Trophoblast cell (in vitro differentiated cells and primary cell): ENCODE data around the gene USH2A.

Experiments used
- DNase-seq, 2 donors: peaks; one replicate each; pipeline ENCODE4 v3.0.0-alpha.2; 2016
- H2AFZ ChIP-seq: 2 replicates; pipeline ENCODE4 v1.6.1; 2013; ENCODE audit warnings: low read length, moderate library complexity, mild to moderate bottlenecking; ENCODE audit not compliant: insufficient read depth, poor library complexity
- H2AK5ac ChIP-seq: 2 replicates; pipeline ENCODE4 v1.6.1; 2013; ENCODE audit warnings: mild to moderate bottlenecking, low read length
- H2BK120ac ChIP-seq: 2 replicates; pipeline ENCODE4 v1.6.1; 2013; ENCODE audit warnings: low read length, mild to moderate bottlenecking, moderate library complexity; ENCODE audit not compliant: insufficient read depth, poor library complexity
- H2BK12ac ChIP-seq: 2 replicates; pipeline ENCODE4 v1.6.1; 2013; ENCODE audit warnings: mild to moderate bottlenecking, low read length, moderate library complexity
- H2BK5ac ChIP-seq: 2 replicates; pipeline ENCODE4 v1.6.1; 2013; ENCODE audit warnings: low read length, low read depth, moderate library complexity, mild to moderate bottlenecking; ENCODE audit not compliant: poor library complexity
- H3K14ac ChIP-seq: 2 replicates; pipeline ENCODE4 v1.6.1; 2013; ENCODE audit warnings: mild to moderate bottlenecking, low read length
- H3K18ac ChIP-seq: 2 replicates; pipeline ENCODE4 v1.6.1; 2013; ENCODE audit warnings: mild to moderate bottlenecking, low read length
- H3K23ac ChIP-seq: 2 replicates; pipeline ENCODE4 v1.6.1; 2013; ENCODE audit warnings: low read length
- H3K27ac ChIP-seq: 2 replicates; pipeline ENCODE4 v1.5.1; 2013; ENCODE audit warnings: low read depth, mild to moderate bottlenecking, inconsistent platforms, low read length, moderate library complexity
- H3K27me3 ChIP-seq: 2 replicates; pipeline ENCODE4 v1.6.1; 2013; ENCODE audit warnings: inconsistent platforms, mild to moderate bottlenecking, low read length, moderate library complexity; ENCODE audit not compliant: insufficient read depth
- H3K36me3 ChIP-seq, 2 experiments: 1 replicate in 1 of 2; 2 replicates in 1 of 2; pipeline ENCODE4 v1.6.1; 2013; ENCODE audit warnings: low read length in 2 of 2, mild to moderate bottlenecking in 2 of 2, moderate library complexity in 1 of 2; ENCODE audit not compliant: insufficient read depth in 2 of 2, control insufficient read depth in 1 of 2
- H3K4ac ChIP-seq: 2 replicates; pipeline ENCODE4 v1.6.1; 2013; ENCODE audit warnings: low read depth, mild to moderate bottlenecking, low read length, moderate library complexity
- H3K4me1 ChIP-seq, 2 experiments: 1 replicate in 1 of 2; 2 replicates in 1 of 2; pipeline ENCODE4 v1.6.1; 2013; ENCODE audit warnings: low read length in 2 of 2, mild to moderate bottlenecking in 2 of 2, moderate library complexity in 1 of 2; ENCODE audit not compliant: insufficient read depth in 2 of 2, control insufficient read depth in 1 of 2
- H3K4me2 ChIP-seq: 2 replicates; pipeline ENCODE4 v1.6.1; 2013; ENCODE audit warnings: inconsistent platforms, mild to moderate bottlenecking, low read length, moderate library complexity
- H3K4me3 ChIP-seq: 2 replicates; pipeline ENCODE4 v1.5.1; 2013; ENCODE audit warnings: mild to moderate bottlenecking, low read depth, low read length, inconsistent platforms
- H3K79me1 ChIP-seq: one replicate; pipeline ENCODE4 v1.6.1; 2013; ENCODE audit warnings: low read length
- H3K79me2 ChIP-seq: 2 replicates; pipeline ENCODE4 v1.6.1; 2013; ENCODE audit warnings: low read length, mild to moderate bottlenecking; ENCODE audit not compliant: control insufficient read depth, insufficient read depth, poor library complexity
- H3K9ac ChIP-seq: 2 replicates; pipeline ENCODE4 v1.6.1; 2013; ENCODE audit warnings: mild to moderate bottlenecking, low read length
- H3K9me3 ChIP-seq: 2 replicates; pipeline ENCODE4 v1.6.1; 2013; ENCODE audit warnings: low read depth, mild to moderate bottlenecking, control low read depth, inconsistent platforms, low read length; ENCODE audit not compliant: insufficient read depth
- H4K12ac ChIP-seq: 2 replicates; pipeline ENCODE4 v1.6.1; 2013; ENCODE audit warnings: low read depth, mild to moderate bottlenecking, low read length, moderate library complexity
- H4K8ac ChIP-seq: 2 replicates; pipeline ENCODE4 v1.6.1; 2013; ENCODE audit warnings: low read depth, mild to moderate bottlenecking, low read length, moderate library complexity
- H4K91ac ChIP-seq: one replicate; pipeline ENCODE4 v1.6.1; 2013; ENCODE audit warnings: low read depth, mild to moderate bottlenecking, low read length, moderate library complexity
- WGBS: extraction: QIAGEN DNeasy Blood & Tissue Kit; methylation state at CpG from one replicate; pipeline ENCODE4 v1.1.7; 2013; ENCODE audit warnings: missing lambda C conversion rate; ENCODE audit not compliant: insufficient read length, insufficient coverage; ENCODE audit errors: extremely low coverage; 5-methylcytosine and 5-hydroxymethylcytosine counted together

Gene USH2A

DNA sequence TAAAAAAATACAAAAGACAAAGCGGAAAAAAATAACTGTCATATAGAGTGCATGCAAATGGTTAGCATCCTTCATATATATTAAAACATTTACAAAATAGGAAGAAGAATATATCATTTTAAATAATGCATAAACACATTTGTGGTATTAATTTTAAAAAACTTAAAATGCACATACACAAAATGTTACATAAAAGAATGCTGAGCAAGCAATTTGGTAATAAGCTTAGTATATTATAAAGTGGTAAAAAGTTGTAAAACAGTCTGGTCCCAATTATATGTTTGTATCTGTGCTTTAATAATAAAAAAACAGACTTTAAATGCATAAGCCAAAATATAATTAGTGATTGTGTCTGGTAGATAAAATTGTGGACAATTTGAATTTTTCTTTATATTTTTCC is 394.6 kb downstream of the USH2A start:
- no peak overlapping the region for H2AFZ ChIP-seq
- H3K79me2 ChIP-seq, result no peaks in the 10 kb centered on the region
- no peak overlapping the region for H3K4ac ChIP-seq
- no peak overlapping the region for H4K8ac ChIP-seq
- no peaks in the 10 kb centered on the region for H3K79me1 ChIP-seq
- WGBS, result no CpG with 5 or more reads among the region's 1 CpG
- no peaks in the 10 kb centered on the region for H3K27me3 ChIP-seq
- H2AK5ac ChIP-seq, result no peak overlapping the region
- no peak for DNase-seq
- no peak overlapping the region for H3K14ac ChIP-seq
- H4K91ac ChIP-seq, result no peak overlapping the region
- H4K12ac ChIP-seq, result no peak overlapping the region
- no peak overlapping the region for H3K4me3 ChIP-seq
- no peak overlapping the region for H3K4me2 ChIP-seq
- no peaks in the 10 kb centered on the region for H3K4me1 ChIP-seq
- H3K36me3 ChIP-seq, result no peaks in the 10 kb centered on the region
- no peaks in the 10 kb centered on the region for H3K9me3 ChIP-seq
- no peak overlapping the region for H3K9ac ChIP-seq
- no peak overlapping the region for H3K18ac ChIP-seq
- no peak overlapping the region for H3K23ac ChIP-seq
- H2BK120ac ChIP-seq, result no peak overlapping the region
- H3K27ac ChIP-seq, result no peak overlapping the region
- no peak overlapping the region for H2BK12ac ChIP-seq
- no peak overlapping the region for H2BK5ac ChIP-seq

DNA sequence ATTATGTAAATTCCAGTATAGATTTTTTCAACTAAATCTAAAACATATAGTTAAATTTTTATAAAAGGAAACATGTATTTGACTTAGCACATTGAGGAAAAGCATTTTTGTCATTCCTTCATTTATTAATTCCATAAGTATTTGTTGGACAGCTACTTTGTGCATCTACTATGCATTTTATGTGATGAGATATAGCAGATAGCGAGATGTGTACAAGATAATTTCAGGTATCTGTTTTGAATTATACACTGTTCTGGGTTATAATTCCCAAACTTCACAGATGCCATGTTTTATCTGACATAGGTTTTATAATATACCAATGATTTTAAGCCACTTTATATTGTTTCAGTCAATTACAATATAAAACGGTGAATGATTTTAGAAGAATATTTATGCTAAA is 398.7 kb downstream of the USH2A start:
- Histone ChIP-seq H3K4me1 (no peaks in the 10 kb centered on the region), H3K4me2 (no peak overlapping the region), H3K23ac (no peak overlapping the region), H4K8ac (no peak overlapping the region), H3K36me3 (no peaks in the 10 kb centered on the region), H2AK5ac (no peak overlapping the region), H4K91ac (no peak overlapping the region), H3K27ac (no peak overlapping the region), H3K9ac (no peak overlapping the region), H3K18ac (no peak overlapping the region), H3K14ac (no peak overlapping the region), H2BK5ac (no peak overlapping the region), H3K4ac (no peak overlapping the region), H3K27me3 (no peaks in the 10 kb centered on the region), H3K4me3 (no peak overlapping the region), H2BK12ac (no peak overlapping the region), H2BK120ac (no peak overlapping the region), H2AFZ (no peak overlapping the region), H3K9me3 (no peaks in the 10 kb centered on the region), H3K79me1 (no peaks in the 10 kb centered on the region), H4K12ac (no peak overlapping the region), H3K79me2 (no peaks in the 10 kb centered on the region)
- no CpG with 5 or more reads among the region's 2 CpGs for WGBS
- no peak for DNase-seq

DNA sequence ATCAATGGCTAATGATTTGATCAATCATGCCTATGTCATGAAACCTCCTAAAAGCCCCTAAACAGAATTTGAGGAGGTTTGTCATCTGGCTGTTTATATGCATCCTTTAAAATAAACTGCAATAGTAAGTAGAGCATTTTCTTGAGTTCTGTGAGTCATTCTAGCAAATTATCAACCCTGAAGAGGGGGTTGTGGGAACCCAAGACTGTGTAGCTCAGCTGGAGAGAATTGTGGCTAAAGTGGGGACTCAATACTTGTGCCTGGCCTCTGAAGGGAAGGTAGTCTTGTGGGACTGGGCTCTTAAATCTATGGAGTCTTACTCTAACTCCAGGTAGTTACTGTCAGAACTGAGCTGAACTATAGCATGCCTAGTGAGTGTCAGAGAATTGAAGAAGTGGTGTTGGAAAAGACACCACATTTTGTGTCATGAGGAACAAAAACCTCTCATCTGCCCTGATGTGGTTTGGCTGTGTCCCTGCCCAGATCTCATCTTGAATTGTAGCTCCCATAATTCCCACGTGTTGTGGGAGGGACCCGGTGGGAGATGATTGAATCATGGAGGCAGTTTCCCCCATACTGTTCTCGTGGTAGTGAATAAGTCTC is 402.4 kb downstream of the USH2A start:
- H3K9ac ChIP-seq, result no peak overlapping the region

DNA sequence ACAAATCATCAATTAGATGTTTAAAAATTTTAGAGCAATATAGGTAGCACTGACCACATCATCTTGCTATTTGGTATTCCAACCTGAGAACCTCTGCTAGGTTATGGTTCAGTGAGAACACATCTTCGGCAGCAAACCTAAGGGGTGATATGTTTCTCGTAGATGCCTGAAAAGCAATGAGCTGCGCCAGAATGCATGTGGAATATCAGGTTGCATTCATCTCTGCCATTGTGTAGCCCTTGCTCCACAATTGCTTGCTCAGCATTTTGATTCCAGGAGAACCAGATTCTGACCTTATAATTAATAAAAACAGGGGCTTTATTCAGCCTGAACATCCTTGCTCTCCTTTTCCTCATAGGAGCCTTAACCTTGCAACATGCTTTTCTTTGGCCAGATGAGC is 408.1 kb downstream of the USH2A start:
- Histone ChIP-seq H3K27me3 (no peaks in the 10 kb centered on the region), H2BK5ac (no peak overlapping the region), H3K79me1 (no peaks in the 10 kb centered on the region), H3K79me2 (no peaks in the 10 kb centered on the region), H3K23ac (no peak overlapping the region), H3K4me3 (no peak overlapping the region), H4K91ac (no peak overlapping the region), H3K4me2 (no peak overlapping the region), H2BK120ac (no peak overlapping the region), H2AK5ac (no peak overlapping the region), H3K4me1 (no peaks in the 10 kb centered on the region), H3K9me3 (no peaks in the 10 kb centered on the region), H4K12ac (no peak overlapping the region), H3K9ac (no peak overlapping the region), H3K4ac (no peak overlapping the region), H3K27ac (no peak overlapping the region), H4K8ac (no peak overlapping the region), H3K14ac (no peak overlapping the region), H2BK12ac (no peak overlapping the region), H3K36me3 (no peaks in the 10 kb centered on the region), H2AFZ (no peak overlapping the region), H3K18ac (no peak overlapping the region)
- no peak for DNase-seq
- WGBS, result no CpG with 5 or more reads among the region's 3 CpGs

More for the DNA sequence above, 402.4 kb downstream of the USH2A start:
- Histone ChIP-seq H4K91ac (no peak overlapping the region), H3K23ac (no peak overlapping the region), H2AFZ (no peak overlapping the region), H4K12ac (no peak overlapping the region), H3K18ac (no peak overlapping the region), H2AK5ac (no peak overlapping the region), H3K4me1 (no peaks in the 10 kb centered on the region), H3K14ac (no peak overlapping the region), H4K8ac (no peak overlapping the region), H3K36me3 (no peaks in the 10 kb centered on the region), H3K79me2 (no peaks in the 10 kb centered on the region), H2BK12ac (no peak overlapping the region), H3K4ac (no peak overlapping the region), H3K4me2 (no peak overlapping the region), H2BK120ac (no peak overlapping the region), H3K9me3 (no peaks in the 10 kb centered on the region), H3K4me3 (no peak overlapping the region), H3K27me3 (no peaks in the 10 kb centered on the region), H3K79me1 (no peaks in the 10 kb centered on the region), H2BK5ac (no peak overlapping the region), H3K27ac (no peak overlapping the region)
- no CpG with 5 or more reads among the region's 3 CpGs for WGBS
- DNase-seq, result no peak
